Measurements from ENCODE around the gene PHF3. TPM values are rescaled to one million over a fixed set of nuclear protein-coding genes. Genes with fewer than 3 reads are reported as not detected.

Gene PHF3
- polyA plus RNA-seq, 2 of the 4 experiments (the other 2 are of a cell fraction) = 13.9 to 28.4 TPM

- TF ChIP-seq HOXA7 (CRISPR knock-in tag; IDR thresholded peaks at IDR 0.05) (no peak), MAFK (IDR thresholded peaks at IDR 0.05; ENCODE audit: partially characterized antibody) (peak; percentile 94), BHLHE40 (IDR thresholded peaks at IDR 0.05; ENCODE audit: low read depth, low read length) (no peak)
- Histone ChIP-seq H3K4me2 (no peak overlapping the region), H3K27ac (no peak overlapping the region), H3K9me3 (no peaks in the 10 kb centered on the region), H3K4me3 (no peak overlapping the region), H3K4me1 (no peaks in the 10 kb centered on the region)
- POLR2A ChIA-PET = no interaction called here
- WGBS (ENCODE audit: missing lambda C conversion rate) = 92% methylated on average over 1 of the region's 1 CpG
- ATAC-seq (no peak), FAIRE-seq (no peak), DNase-seq (ENCODE audit: low read depth in 1 of 2, low spot score in 1 of 2) (no peak)
- CTCF ChIA-PET = interaction anchor here (0.9 to 1.2 kb wide), 3 partner anchors 11 to 191 kb away, joined by 4 to 5 read pairs (median 4); no protein-coding TSS in a partner anchor
Measured at GRCh38 chr6:63611560-63611959, 24.0 kb upstream of the PHF3 start.

- FAIRE-seq = no peak
- no peak for ATAC-seq
- CTCF ChIA-PET = no interaction called here
Measured at GRCh38 chr6:63615590-63615989, 20.0 kb upstream of the PHF3 start.

GRCh38 chr6:63624091-63624490 lies 11.5 kb upstream of the PHF3 start:
- FAIRE-seq (no peak), DNase-seq (ENCODE audit: low read depth in 1 of 2, low spot score in 1 of 2) (no peak), ATAC-seq (no peak)
- ChIA-PET CTCF (interaction anchor here (0.7 kb wide), 1 partner anchor 26 kb away, joined by 3 read pairs; no protein-coding TSS in a partner anchor), POLR2A (no interaction called here)
- TF ChIP-seq HOXA7 (CRISPR knock-in tag; IDR thresholded peaks at IDR 0.05) (no peak), BCL3 (IDR thresholded peaks at IDR 0.05) (no peak), HOXB13 (CRISPR knock-in tag; IDR thresholded peaks at IDR 0.05; ENCODE audit: low read depth) (no peak), SMC3 (IDR thresholded peaks at IDR 0.05) (no peak), HEYL (CRISPR knock-in tag; IDR thresholded peaks at IDR 0.05) (no peak), CTCF (IDR thresholded peaks at IDR 0.05) (no peak), CBX8 (IDR thresholded peaks at IDR 0.05) (no peak), TP53 (CRISPR knock-in tag; IDR thresholded peaks at IDR 0.05) (no peak), BHLHE40 (IDR thresholded peaks at IDR 0.05; ENCODE audit: low read depth, low read length) (no peak), PHF8 (IDR thresholded peaks at IDR 0.05; ENCODE audit: borderline replicate concordance, low read depth) (no peak)
- Histone ChIP-seq H3K27ac (no peak overlapping the region), H3K4me2 (no peak overlapping the region), H3K4me3 (no peak overlapping the region), H3K9me3 (no peaks in the 10 kb centered on the region), H3K4me1 (no peaks in the 10 kb centered on the region)
- WGBS (ENCODE audit: missing lambda C conversion rate) = 70% methylated on average over 2 of the region's 2 CpGs

More at GRCh38 chr6:63615590-63615989, 20.0 kb upstream of the PHF3 start:
- Histone ChIP-seq H3K4me1 (no peaks in the 10 kb centered on the region), H3K9me3 (no peaks in the 10 kb centered on the region), H3K4me2 (no peak overlapping the region), H3K4me3 (no peak overlapping the region), H3K27ac (no peak overlapping the region)
- POLR2A ChIA-PET = no interaction called here
- TF ChIP-seq HOXB5 (CRISPR knock-in tag; IDR thresholded peaks at IDR 0.05) = no peak
- no peak for TF ChIP-seq JUNB (IDR thresholded peaks at IDR 0.05)
- no peak for TF ChIP-seq ESRRA (IDR thresholded peaks at IDR 0.05; ENCODE audit: borderline replicate concordance, low read length)
- TF ChIP-seq HEYL (CRISPR knock-in tag; IDR thresholded peaks at IDR 0.05) = no peak
- no peak for TF ChIP-seq HDAC2 (IDR thresholded peaks at IDR 0.05)
- no peak for TF ChIP-seq RARB (CRISPR knock-in tag; IDR thresholded peaks at IDR 0.05)
- no peak for TF ChIP-seq PBX3 (IDR thresholded peaks at IDR 0.05)
- TF ChIP-seq ZNF302 (CRISPR knock-in tag; IDR thresholded peaks at IDR 0.05) = no peak
- no peak for TF ChIP-seq SREBF2 (IDR thresholded peaks at IDR 0.05)
- no peak for TF ChIP-seq ATOH8 (CRISPR knock-in tag; IDR thresholded peaks at IDR 0.05; ENCODE audit: low read depth)
- no peak for TF ChIP-seq ZC3H11A (IDR thresholded peaks at IDR 0.05)
- no peak for TF ChIP-seq CHD4 (IDR thresholded peaks at IDR 0.05; ENCODE audit: borderline replicate concordance)
- TF ChIP-seq FOSL2 (IDR thresholded peaks at IDR 0.05) = no peak
- TF ChIP-seq FOSL2 (CRISPR knock-in tag; IDR thresholded peaks at IDR 0.05) = no peak
- no peak for TF ChIP-seq POLR2AphosphoS2 (conservative IDR thresholded peaks at IDR 0.05; ENCODE audit: low read length)
- no peak for TF ChIP-seq NR3C1 (IDR thresholded peaks at IDR 0.05)
- no peak for TF ChIP-seq MYC (IDR thresholded peaks at IDR 0.05; ENCODE audit: borderline replicate concordance, low read length)
- TF ChIP-seq TFCP2L1 (CRISPR knock-in tag; IDR thresholded peaks at IDR 0.05) = no peak
- no peak for TF ChIP-seq EHF (CRISPR knock-in tag; IDR thresholded peaks at IDR 0.05)
- no peak for TF ChIP-seq RCOR1 (IDR thresholded peaks at IDR 0.05; ENCODE audit: low read depth, low read length)
- TF ChIP-seq RNF2 (IDR thresholded peaks at IDR 0.05; ENCODE audit: borderline replicate concordance, low read depth) = no peak
- WGBS (ENCODE audit: missing lambda C conversion rate) = 100% methylated on average over 1 of the region's 1 CpG
- DNase-seq (ENCODE audit: low read depth in 1 of 2, low spot score in 1 of 2) = no peak
